ENCODE measurements around the gene FOXL2. TPM values are rescaled to one million over a fixed set of nuclear protein-coding genes. Genes with fewer than 3 reads are reported as not detected.
A peak's percentile ranks its signal among the peaks of the same experiment; 100 is the strongest.

Gene FOXL2
- total RNA-seq, 1 experiment from 2014 or later = not detected

DNA sequence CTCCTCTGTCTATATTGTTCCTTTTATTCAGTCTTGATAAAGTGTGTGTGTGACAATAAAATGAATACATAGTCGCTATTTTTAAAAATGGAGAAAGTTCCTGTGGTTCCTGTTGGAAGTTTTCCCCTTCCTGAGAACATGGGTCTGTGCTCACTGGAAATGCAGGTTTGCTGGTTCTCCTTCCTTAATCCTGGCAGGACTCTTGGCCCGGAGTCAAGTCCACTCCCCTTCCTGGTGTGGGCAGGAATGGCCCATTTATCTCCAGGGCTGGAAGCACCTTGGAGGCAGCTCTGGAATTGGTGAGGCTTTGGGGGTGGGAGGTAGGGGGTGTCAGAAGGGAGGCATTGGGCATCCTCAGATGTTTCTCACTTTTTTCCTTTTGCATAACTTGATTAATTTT, 30.1 kb downstream of the FOXL2 start:
- no peaks in the 10 kb centered on the region for H3K27me3 ChIP-seq (ENCODE audit: insufficient read depth, low read depth)
- H3K27ac ChIP-seq = peak overlapping the region; percentile 45
- H3F3A ChIP-seq (ENCODE audit: insufficient read depth, low read depth) = peaks cover 36% of the 10 kb centered on the region
- intact Hi-C loops (cut with micrococcal nuclease; ENCODE audit: unreplicated experiment) = loop anchor here (1.0 to 5.0 kb wide), 2 partner anchors 218 to 440 kb away; no protein-coding TSS in a partner anchor
- H3K4me3 ChIP-seq = no peak overlapping the region
- no peaks in the 10 kb centered on the region for H3K79me2 ChIP-seq (ENCODE audit: low read depth)
- no peaks in the 10 kb centered on the region for H3K9me2 ChIP-seq (ENCODE audit: insufficient read depth)
- TF ChIP-seq, protein P1, sequence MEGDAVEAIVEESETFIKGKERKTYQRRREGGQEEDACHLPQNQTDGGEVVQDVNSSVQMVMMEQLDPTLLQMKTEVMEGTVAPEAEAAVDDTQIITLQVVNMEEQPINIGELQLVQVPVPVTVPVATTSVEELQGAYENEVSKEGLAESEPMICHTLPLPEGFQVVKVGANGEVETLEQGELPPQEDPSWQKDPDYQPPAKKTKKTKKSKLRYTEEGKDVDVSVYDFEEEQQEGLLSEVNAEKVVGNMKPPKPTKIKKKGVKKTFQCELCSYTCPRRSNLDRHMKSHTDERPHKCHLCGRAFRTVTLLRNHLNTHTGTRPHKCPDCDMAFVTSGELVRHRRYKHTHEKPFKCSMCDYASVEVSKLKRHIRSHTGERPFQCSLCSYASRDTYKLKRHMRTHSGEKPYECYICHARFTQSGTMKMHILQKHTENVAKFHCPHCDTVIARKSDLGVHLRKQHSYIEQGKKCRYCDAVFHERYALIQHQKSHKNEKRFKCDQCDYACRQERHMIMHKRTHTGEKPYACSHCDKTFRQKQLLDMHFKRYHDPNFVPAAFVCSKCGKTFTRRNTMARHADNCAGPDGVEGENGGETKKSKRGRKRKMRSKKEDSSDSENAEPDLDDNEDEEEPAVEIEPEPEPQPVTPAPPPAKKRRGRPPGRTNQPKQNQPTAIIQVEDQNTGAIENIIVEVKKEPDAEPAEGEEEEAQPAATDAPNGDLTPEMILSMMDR (conservative IDR thresholded peaks at IDR 0.05) = no peak
- BruUV-seq (replicated peaks) = no TSS peak
- peaks cover 52% of the 10 kb centered on the region for H3K4me1 ChIP-seq (replicated peaks; ENCODE audit: insufficient read depth)
- POLR2A ChIA-PET (ENCODE audit: unreplicated experiment) = interaction anchor here (0.6 to 0.7 kb wide), 2 partner anchors 205 to 322 kb away, joined by 3 to 4 read pairs; no protein-coding TSS in a partner anchor
- CTCF ChIA-PET = interaction anchor here (0.6 to 2.2 kb wide), 8 partner anchors 29 to 586 kb away, joined by 3 to 39 read pairs (median 9); partner anchors contain the start of gene CEP70
- no peaks in the 10 kb centered on the region for H3K9me3 ChIP-seq (ENCODE audit: insufficient read depth, low read depth)
- DNase-seq = peak; percentile 54 to 59
- H4K20me1 ChIP-seq (ENCODE audit: insufficient read depth) = no peaks in the 10 kb centered on the region
- H3K4me2 ChIP-seq = peak overlapping the region; percentile 87
- H2AFZ ChIP-seq = peak overlapping the region; percentile 48; the same call in 1 of the 2 replicates
- H3K36me3 ChIP-seq (ENCODE audit: low read depth) = no peaks in the 10 kb centered on the region

DNA sequence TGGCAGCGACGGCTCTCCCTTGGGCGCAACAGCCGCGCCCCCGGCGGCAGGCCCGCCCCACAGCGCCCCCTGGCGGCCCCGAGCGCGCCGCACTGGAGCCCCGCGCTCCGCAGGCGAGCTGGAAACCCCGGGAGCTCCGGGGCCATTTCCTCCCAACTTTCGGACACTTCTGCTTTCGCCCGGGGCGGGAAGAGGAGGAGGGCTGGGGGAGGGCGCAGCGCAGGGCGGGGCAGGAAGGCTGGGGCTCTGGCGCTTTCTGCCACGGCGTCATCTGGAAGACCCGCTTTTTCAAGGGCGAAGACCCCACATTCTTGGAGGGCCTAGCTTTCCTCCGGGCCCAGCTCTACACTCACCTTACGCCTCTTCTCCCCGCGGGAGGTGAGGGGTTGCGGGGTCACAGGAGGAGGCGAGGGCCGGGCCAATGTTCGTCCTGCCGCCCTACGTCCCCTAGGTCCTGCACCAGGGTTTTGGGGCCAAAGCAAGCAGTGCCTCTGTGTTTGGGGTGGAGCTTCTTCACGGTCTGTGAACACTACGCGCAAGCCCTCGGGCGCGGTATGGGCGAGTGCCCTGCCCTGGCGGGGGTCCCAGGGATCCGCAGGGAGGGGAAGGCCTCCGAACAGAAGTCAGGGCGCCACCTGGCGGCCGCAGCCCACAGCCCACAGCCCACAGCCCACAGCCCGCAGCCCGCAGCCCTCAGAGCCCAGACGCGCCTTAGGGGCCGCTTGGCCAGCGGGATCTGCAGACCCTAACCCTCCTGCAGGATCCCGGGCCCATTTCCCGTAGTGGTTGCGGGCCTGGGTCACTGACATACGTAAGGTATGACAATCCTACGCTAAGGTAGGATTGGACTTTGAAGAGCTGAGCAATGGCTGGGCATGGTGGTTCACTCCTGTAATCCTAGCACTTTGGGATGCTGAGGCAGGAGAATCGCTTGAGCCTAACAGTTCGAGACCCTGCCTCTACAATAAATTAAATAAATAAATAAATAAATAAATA, 31.1 kb downstream of the FOXL2 start:
- ChIA-PET CTCF (interaction anchor here (0.5 to 2.2 kb wide), 36 partner anchors 8 to 1385 kb away, joined by 3 to 39 read pairs (median 5); partner anchors contain the start of genes ARMC8 and CEP70), POLR2A (ENCODE audit: unreplicated experiment) (interaction anchor here (0.5 to 1.8 kb wide), 8 partner anchors 200 to 474 kb away, joined by 3 to 10 read pairs (median 4); partner anchors contain the start of genes CEP70 and COPB2)
- peak; percentile 83 to 97 for DNase-seq
- TF ChIP-seq EZH2 (IDR thresholded peaks at IDR 0.05; ENCODE audit: low read depth) = no peak
- TF ChIP-seq, protein P1 (conservative IDR thresholded peaks at IDR 0.05) = peak; percentile 82
- Histone ChIP-seq H3K4me1 (replicated peaks; ENCODE audit: insufficient read depth) (peaks cover 52% of the 10 kb centered on the region), H3K36me3 (ENCODE audit: low read depth) (no peaks in the 10 kb centered on the region), H3K4me3 (peak overlapping the region; percentile 75), H3K4me2 (peak overlapping the region; percentile 87), H3K27ac (peak overlapping the region; percentile 88), H4K20me1 (ENCODE audit: insufficient read depth) (no peaks in the 10 kb centered on the region), H3K79me2 (ENCODE audit: low read depth) (no peaks in the 10 kb centered on the region), H2AFZ (peak overlapping the region; percentile 89), H3K9me3 (ENCODE audit: insufficient read depth, low read depth) (no peaks in the 10 kb centered on the region), H3K9me2 (ENCODE audit: insufficient read depth) (no peaks in the 10 kb centered on the region), H3K27me3 (ENCODE audit: insufficient read depth, low read depth) (no peaks in the 10 kb centered on the region), H3F3A (ENCODE audit: insufficient read depth, low read depth) (peaks cover 26% of the 10 kb centered on the region)
- TSS peak; percentile 71 for BruUV-seq (replicated peaks)
- intact Hi-C loops (cut with micrococcal nuclease; ENCODE audit: unreplicated experiment) = loop anchor here (1.0 to 5.0 kb wide), 6 partner anchors 52 to 438 kb away; partner anchors contain the start of genes CEP70 and PIK3CB

DNA sequence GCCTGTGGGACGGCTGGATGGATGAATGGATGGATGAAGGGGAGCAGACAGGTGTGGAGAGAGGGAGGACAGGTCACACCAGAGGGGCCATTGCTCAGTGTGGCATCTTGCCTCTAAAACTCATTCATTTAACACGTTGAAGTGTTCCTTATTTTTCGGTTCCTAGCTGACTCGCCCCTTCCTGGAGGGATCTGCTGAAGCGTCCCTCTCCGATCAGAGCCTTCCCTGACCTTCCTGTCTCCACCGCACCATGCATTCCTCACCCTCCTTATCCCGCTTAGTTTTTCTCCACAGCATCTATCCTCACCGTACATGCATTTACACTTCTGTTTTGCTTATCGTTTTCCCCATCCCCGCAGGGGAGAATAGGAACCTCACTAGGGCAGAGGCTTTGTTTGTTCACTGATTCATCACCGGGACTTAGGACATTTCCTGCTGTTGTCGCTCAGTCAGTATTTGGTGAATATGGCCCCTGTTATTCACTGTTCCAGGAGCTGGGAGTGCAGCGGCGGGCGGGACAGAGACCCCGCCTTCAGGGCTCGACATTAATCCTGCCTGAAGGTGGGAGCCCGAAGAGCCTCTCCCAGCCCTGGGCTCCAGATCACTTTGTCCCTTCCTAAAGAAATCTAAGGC, 32.0 kb downstream of the FOXL2 start:
- TF ChIP-seq, protein P1 (conservative IDR thresholded peaks at IDR 0.05) = no peak
- TF ChIP-seq EZH2 (IDR thresholded peaks at IDR 0.05; ENCODE audit: low read depth) = no peak
- peak in 1 of 2 experiments; percentile 92 for DNase-seq
- intact Hi-C loops (cut with micrococcal nuclease; ENCODE audit: unreplicated experiment) = loop anchor here (1.0 to 5.0 kb wide), 5 partner anchors 52 to 438 kb away; partner anchors contain the start of genes CEP70 and PIK3CB
- H3K4me3 ChIP-seq = peak overlapping the region; percentile 75; the same call in 1 of the 2 replicates
- H3K36me3 ChIP-seq (ENCODE audit: low read depth) = no peaks in the 10 kb centered on the region
- no peaks in the 10 kb centered on the region for H3K27me3 ChIP-seq (ENCODE audit: insufficient read depth, low read depth)
- no peaks in the 10 kb centered on the region for H3K79me2 ChIP-seq (ENCODE audit: low read depth)
- peak overlapping the region; percentile 88 for H3K27ac ChIP-seq
- peak overlapping the region; percentile 87 for H3K4me2 ChIP-seq
- ChIA-PET CTCF (interaction anchor here (0.5 to 2.2 kb wide), 26 partner anchors 8 to 1386 kb away, joined by 3 to 39 read pairs (median 5); partner anchors contain the start of genes ARMC8 and CEP70), POLR2A (ENCODE audit: unreplicated experiment) (interaction anchor here (0.5 to 1.8 kb wide), 5 partner anchors 199 to 425 kb away, joined by 3 to 10 read pairs (median 4); partner anchors contain the start of gene CEP70)
- TSS peak; percentile 44 for BruUV-seq (replicated peaks)
- peaks cover 22% of the 10 kb centered on the region for H3F3A ChIP-seq (ENCODE audit: insufficient read depth, low read depth)
- no peaks in the 10 kb centered on the region for H4K20me1 ChIP-seq (ENCODE audit: insufficient read depth)
- peak overlapping the region; percentile 76 for H2AFZ ChIP-seq
- no peaks in the 10 kb centered on the region for H3K9me3 ChIP-seq (ENCODE audit: insufficient read depth, low read depth)
- H3K9me2 ChIP-seq (ENCODE audit: insufficient read depth) = no peaks in the 10 kb centered on the region
- peaks cover 48% of the 10 kb centered on the region for H3K4me1 ChIP-seq (replicated peaks; ENCODE audit: insufficient read depth)

Measured in PC-9 (cell line).